GM12872 (cell line): ENCODE measurements around the gene FJX1.

ENCODE experiments used
- TF ChIP-seq, protein P1 (sequence below): IDR thresholded peaks from 3 replicates; pipeline ENCODE4 v1.5.1; 2011; ENCODE audit warnings: low read depth, mild to moderate bottlenecking, low read length, moderate library complexity; ENCODE audit not compliant: insufficient read depth

Gene FJX1

GRCh38 chr11:35650467-35650866 lies 32.2 kb downstream of the FJX1 start:
- TF ChIP-seq, protein P1, sequence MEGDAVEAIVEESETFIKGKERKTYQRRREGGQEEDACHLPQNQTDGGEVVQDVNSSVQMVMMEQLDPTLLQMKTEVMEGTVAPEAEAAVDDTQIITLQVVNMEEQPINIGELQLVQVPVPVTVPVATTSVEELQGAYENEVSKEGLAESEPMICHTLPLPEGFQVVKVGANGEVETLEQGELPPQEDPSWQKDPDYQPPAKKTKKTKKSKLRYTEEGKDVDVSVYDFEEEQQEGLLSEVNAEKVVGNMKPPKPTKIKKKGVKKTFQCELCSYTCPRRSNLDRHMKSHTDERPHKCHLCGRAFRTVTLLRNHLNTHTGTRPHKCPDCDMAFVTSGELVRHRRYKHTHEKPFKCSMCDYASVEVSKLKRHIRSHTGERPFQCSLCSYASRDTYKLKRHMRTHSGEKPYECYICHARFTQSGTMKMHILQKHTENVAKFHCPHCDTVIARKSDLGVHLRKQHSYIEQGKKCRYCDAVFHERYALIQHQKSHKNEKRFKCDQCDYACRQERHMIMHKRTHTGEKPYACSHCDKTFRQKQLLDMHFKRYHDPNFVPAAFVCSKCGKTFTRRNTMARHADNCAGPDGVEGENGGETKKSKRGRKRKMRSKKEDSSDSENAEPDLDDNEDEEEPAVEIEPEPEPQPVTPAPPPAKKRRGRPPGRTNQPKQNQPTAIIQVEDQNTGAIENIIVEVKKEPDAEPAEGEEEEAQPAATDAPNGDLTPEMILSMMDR, result no peak

- TF ChIP-seq, protein P1, result no peak
Observed at GRCh38 chr11:35651263-35651662, 33.0 kb downstream of the FJX1 start.

DNA sequence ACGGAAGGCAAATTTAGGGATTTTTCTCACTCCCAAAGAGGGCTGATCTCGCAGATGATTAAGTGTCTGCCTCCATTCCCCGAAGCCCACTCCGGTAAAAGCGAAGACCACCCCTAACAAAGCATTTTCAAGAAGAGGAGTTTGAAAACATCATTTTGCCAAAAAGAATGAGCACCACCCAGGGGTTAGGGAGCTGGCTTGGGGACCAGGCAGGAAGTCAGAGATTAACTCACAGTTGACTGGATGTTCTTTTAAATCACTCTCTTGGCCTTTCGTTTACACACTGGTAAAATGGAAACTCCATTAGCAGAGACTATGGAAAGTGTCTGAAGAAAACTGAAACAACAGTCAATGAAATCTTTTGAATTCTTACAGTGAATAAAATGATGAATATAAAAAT lies 36.5 kb downstream of the FJX1 start:
- TF ChIP-seq, protein P1, result no peak

DNA sequence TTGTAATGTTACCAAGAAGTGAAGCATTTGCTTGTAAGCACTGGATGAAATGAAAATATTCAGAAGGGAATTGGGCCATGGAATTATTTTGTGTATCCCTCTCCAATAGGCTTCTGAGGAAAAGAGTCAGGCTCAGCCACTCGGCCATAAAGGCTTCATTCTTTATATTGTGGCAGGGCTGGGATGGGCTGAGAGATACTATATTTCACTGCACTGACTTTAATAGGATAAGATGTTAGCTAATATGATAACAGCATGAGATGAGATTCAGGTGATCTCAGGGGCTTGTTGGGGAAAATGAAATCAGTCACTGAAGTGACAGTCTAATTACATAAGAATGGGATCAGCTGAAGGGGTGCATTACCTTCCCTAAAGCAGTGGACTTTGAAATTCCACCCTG lies 37.0 kb downstream of the FJX1 start:
- TF ChIP-seq, protein P1, result no peak

- TF ChIP-seq, protein P1, result no peak
Observed at GRCh38 chr11:35655856-35656255, 37.6 kb downstream of the FJX1 start.

DNA sequence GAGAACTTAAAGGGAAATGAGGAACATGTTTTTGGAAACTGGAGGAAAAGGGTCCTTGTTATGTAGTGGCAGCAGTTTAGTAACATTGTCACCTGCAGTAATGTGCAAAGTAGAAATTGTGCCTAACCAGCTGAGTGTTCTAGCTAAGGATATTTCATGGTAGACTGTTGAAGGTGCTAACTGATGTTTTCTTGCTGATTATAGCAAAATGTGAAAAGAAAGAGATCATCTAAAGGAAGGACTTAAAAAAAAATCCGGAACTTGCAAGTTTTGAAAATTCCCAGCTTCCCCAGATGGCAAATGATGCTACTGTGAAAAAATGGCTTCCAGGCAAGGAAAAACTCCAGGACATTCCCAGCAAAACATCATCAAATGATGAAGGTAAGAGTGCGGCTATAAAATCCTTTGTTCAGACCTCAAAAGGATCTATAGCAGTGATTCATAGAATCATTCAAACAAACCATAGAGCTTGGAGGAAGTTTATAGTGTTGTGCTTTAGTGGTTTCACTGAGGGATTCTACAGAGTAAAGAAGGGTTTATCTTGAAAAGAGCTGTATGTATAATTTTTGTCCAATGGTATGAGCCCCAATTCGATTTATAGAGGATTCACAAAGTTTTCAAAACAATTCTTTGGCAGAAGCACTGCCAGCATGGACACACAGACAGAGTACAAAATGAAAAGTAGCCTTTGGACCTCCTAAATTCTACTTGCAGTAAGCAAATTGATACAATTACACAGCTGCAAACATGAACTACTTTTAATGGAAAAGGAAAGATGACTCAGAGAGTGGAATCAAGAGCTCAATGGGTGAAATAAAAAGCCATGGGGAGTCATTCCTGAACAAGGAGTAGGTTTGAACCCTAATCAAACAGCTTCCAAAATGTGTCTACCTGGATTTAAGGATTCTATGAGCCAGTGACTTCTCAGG lies 40.0 kb downstream of the FJX1 start:
- TF ChIP-seq, protein P1, result no peak

DNA sequence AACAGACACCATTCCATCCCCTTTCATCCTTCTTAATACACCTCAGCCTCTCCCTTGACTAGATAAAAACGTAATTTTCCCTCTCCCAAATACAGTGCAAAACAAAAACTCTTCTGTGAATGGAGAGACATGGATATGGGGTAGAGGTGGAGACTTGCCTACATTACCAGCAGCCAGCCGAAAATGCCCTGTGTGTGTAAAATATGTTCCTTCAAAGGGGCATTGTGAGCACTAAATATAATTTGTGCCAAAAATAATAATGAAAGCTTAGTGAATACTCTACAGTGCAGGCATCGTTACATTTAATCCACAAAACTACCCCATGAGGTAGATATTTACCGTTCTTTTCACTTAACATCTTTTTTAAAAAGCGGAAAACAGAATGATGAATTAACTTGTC lies 43.3 kb downstream of the FJX1 start:
- TF ChIP-seq, protein P1, result no peak
